Activated CD8-positive, alpha-beta T cell treated with anti-CD3 and anti-CD28 coated beads for 36 hours (primary cell): ENCODE results near the gene SNX32. TPM values are rescaled to one million over a fixed set of nuclear protein-coding genes. Genes with fewer than 3 reads are reported as not detected.
"Not testable (repeated sequence)": the region's sequence is repeated elsewhere in the genome, so short reads cannot be mapped to it uniquely, and the experiment has no call there.

Experiments
- ATAC-seq: fragments of 200-7000 bp; cut with Tn5 transposase; one replicate; pipeline ENCODE4 v1.10.0; 2021; ENCODE audit warnings: mild to moderate bottlenecking, moderate library complexity
- CTCF ChIA-PET: fragments of 350-600 bp; sonication (Branson Sonifier 250); formaldehyde crosslinking; loops from one replicate; lab custom pipeline; 2021; ENCODE audit warnings: antibody characterized with exemption; lab: Charles Lee
- POLR2A ChIA-PET: fragments of 350-600 bp; sonication (Branson Sonifier 250); formaldehyde crosslinking; loops from one replicate; lab custom pipeline; 2021; ENCODE audit warnings: antibody characterized with exemption; lab: Charles Lee
- DNase-seq: peaks from one replicate; pipeline ENCODE4 v3.0.0-alpha.2; 2020
- H3K27ac Mint-ChIP-seq: one replicate; pipeline ENCODE4 v1.8.0; 2021; ENCODE audit warnings: mild to moderate bottlenecking, mixed read lengths
- H3K27me3 Mint-ChIP-seq: one replicate; pipeline ENCODE4 v1.8.0; 2021; ENCODE audit warnings: mixed read lengths
- H3K36me3 Mint-ChIP-seq: one replicate; pipeline ENCODE4 v1.8.0; 2021; ENCODE audit warnings: low read depth, mixed read lengths
- H3K4me1 Mint-ChIP-seq: one replicate; pipeline ENCODE4 v1.8.0; 2021; ENCODE audit warnings: low read depth, mixed read lengths
- H3K4me3 Mint-ChIP-seq: one replicate; pipeline ENCODE4 v1.8.0; 2021; ENCODE audit warnings: mild to moderate bottlenecking, moderate library complexity, mixed read lengths
- H3K9me3 Mint-ChIP-seq: one replicate; pipeline ENCODE4 v1.8.0; 2021; ENCODE audit warnings: mixed read lengths
- intact Hi-C: fragments of 100-400 bp; cut with micrococcal nuclease; formaldehyde crosslinking; loops from one replicate; pipeline ENCODE4 v1.10.0; 2022
- total RNA-seq, 2 experiments: library from RNA; stranded (reverse); gene quantifications; one replicate each; pipeline ENCODE4 v1.2.3, GENCODE V29; 2021
- TF ChIP-seq, protein P1 (sequence below): fragments of 200-600 bp; IDR thresholded peaks from one replicate; pipeline ENCODE4 v1.8.0; 2022; ENCODE audit warnings: antibody characterized with exemption, mild to moderate bottlenecking

The SNX32 gene
- total RNA-seq, 2 experiments from 2014 or later, result 1.6 to 2.1 TPM

- no peaks in the 10 kb centered on the region for H3K27me3 Mint-ChIP-seq
- CTCF ChIA-PET, result interaction anchor here (0.7 to 2.0 kb wide), 6 partner anchors 7 to 132 kb away, joined by 3 to 4 read pairs (median 4); partner anchors contain the start of genes AP5B1, FIBP and KAT5
- no peaks in the 10 kb centered on the region for H3K36me3 Mint-ChIP-seq
- H3K4me1 Mint-ChIP-seq, result no peaks in the 10 kb centered on the region
- ATAC-seq (no peak), DNase-seq (no peak)
- H3K4me3 Mint-ChIP-seq, result no peak overlapping the region
- POLR2A ChIA-PET, result interaction anchor here (0.7 to 1.0 kb wide), 3 partner anchors 8 to 64 kb away, joined by 3 to 9 read pairs (median 3); no protein-coding TSS in a partner anchor
- intact Hi-C loops, result no loop called here
- no peaks in the 10 kb centered on the region for H3K9me3 Mint-ChIP-seq
- no peak overlapping the region for H3K27ac Mint-ChIP-seq
- TF ChIP-seq, protein P1, sequence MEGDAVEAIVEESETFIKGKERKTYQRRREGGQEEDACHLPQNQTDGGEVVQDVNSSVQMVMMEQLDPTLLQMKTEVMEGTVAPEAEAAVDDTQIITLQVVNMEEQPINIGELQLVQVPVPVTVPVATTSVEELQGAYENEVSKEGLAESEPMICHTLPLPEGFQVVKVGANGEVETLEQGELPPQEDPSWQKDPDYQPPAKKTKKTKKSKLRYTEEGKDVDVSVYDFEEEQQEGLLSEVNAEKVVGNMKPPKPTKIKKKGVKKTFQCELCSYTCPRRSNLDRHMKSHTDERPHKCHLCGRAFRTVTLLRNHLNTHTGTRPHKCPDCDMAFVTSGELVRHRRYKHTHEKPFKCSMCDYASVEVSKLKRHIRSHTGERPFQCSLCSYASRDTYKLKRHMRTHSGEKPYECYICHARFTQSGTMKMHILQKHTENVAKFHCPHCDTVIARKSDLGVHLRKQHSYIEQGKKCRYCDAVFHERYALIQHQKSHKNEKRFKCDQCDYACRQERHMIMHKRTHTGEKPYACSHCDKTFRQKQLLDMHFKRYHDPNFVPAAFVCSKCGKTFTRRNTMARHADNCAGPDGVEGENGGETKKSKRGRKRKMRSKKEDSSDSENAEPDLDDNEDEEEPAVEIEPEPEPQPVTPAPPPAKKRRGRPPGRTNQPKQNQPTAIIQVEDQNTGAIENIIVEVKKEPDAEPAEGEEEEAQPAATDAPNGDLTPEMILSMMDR, result no peak
These were observed 10.0 kb downstream of the SNX32 start for GRCh38 chr11:65843811-65844210.

GRCh38 chr11:65844231-65844872 is 10.6 kb downstream of the SNX32 start:
- no peaks in the 10 kb centered on the region for H3K27me3 Mint-ChIP-seq
- intact Hi-C loops, result no loop called here
- H3K4me3 Mint-ChIP-seq, result no peak overlapping the region
- no peak overlapping the region for H3K27ac Mint-ChIP-seq
- no peak for DNase-seq
- no peaks in the 10 kb centered on the region for H3K36me3 Mint-ChIP-seq
- H3K4me1 Mint-ChIP-seq, result no peaks in the 10 kb centered on the region
- no peaks in the 10 kb centered on the region for H3K9me3 Mint-ChIP-seq
- POLR2A ChIA-PET, result interaction anchor here (0.8 to 0.9 kb wide), 2 partner anchors 16 to 247 kb away, joined by 3 read pairs; no protein-coding TSS in a partner anchor
- no peak for ATAC-seq
- TF ChIP-seq, protein P1, result no peak
- CTCF ChIA-PET, result interaction anchor here (0.7 to 2.0 kb wide), 3 partner anchors 40 to 133 kb away, joined by 3 to 4 read pairs (median 4); partner anchors contain the start of genes AP5B1 and KAT5

GRCh38 chr11:65847746-65848145 is 14.0 kb downstream of the SNX32 start:
- Mint-ChIP-seq H3K27ac (no peak overlapping the region), H3K36me3 (peaks cover 17% of the 10 kb centered on the region), H3K4me1 (no peaks in the 10 kb centered on the region), H3K27me3 (no peaks in the 10 kb centered on the region), H3K4me3 (no peak overlapping the region), H3K9me3 (peaks cover 3% of the 10 kb centered on the region)
- ATAC-seq (no peak), DNase-seq (no peak)
- intact Hi-C loops, result no loop called here
- TF ChIP-seq, protein P1, result no peak
- POLR2A ChIA-PET, result interaction anchor here (2.0 to 29.8 kb wide), 2 partner anchors 9 to 42 kb away, joined by 6 to 560 read pairs; partner anchors contain the start of genes CCDC85B, CTSW, FIBP and FOSL1
- CTCF ChIA-PET, result interaction anchor here (1.0 to 1.8 kb wide), 3 partner anchors 11 to 68 kb away, joined by 3 to 8 read pairs (median 4); partner anchors contain the start of gene CCDC85B

- H3K27ac Mint-ChIP-seq, intact Hi-C loops, H3K27me3 Mint-ChIP-seq, ATAC-seq, H3K4me1 Mint-ChIP-seq, DNase-seq, H3K4me3 Mint-ChIP-seq, H3K9me3 Mint-ChIP-seq: not testable (repeated sequence)
- peaks cover 27% of the 10 kb centered on the region for H3K36me3 Mint-ChIP-seq
- ChIA-PET POLR2A (interaction anchor here (1.2 to 29.8 kb wide), 5 partner anchors 11 to 41 kb away, joined by 3 to 560 read pairs (median 13); partner anchors contain the start of genes CCDC85B, CTSW, FIBP and FOSL1), CTCF (interaction anchor here (1.8 to 5.1 kb wide), 5 partner anchors 11 to 69 kb away, joined by 6 to 47 read pairs (median 8); partner anchors contain the start of genes CCDC85B, FIBP and SNX32)
These were observed 14.9 kb downstream of the SNX32 start for GRCh38 chr11:65848693-65849092.

DNA sequence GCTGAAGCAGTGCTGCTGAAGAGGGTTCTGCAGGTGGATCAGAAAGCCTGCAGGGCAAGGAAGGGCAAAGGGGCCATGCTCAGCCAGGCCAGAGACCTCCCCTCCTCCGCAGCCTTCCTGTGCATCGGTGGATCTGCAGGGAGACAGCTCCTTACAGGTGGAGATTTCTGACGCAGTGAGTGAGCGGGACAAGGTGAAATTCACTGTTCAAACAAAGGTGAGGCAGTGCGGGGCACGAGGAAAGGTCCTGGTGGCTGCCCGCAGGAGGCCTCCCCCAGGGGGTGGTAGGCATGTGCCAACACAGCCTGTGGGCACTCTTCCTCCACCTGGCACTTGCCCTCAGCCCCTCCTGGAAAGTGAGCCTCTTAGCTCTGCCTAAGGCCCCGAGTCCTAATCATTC is 15.6 kb downstream of the SNX32 start:
- Mint-ChIP-seq H3K27me3 (no peaks in the 10 kb centered on the region), H3K9me3 (peaks cover 3% of the 10 kb centered on the region), H3K4me1 (peaks cover 9% of the 10 kb centered on the region), H3K4me3 (no peak overlapping the region), H3K36me3 (peaks cover 33% of the 10 kb centered on the region), H3K27ac (no peak overlapping the region)
- DNase-seq (no peak), ATAC-seq (no peak)
- POLR2A ChIA-PET, result interaction anchor here (1.2 to 29.8 kb wide), 5 partner anchors 10 to 40 kb away, joined by 3 to 560 read pairs (median 13); partner anchors contain the start of genes CCDC85B, CTSW, FIBP and FOSL1
- CTCF ChIA-PET, result interaction anchor here (1.8 to 5.1 kb wide), 5 partner anchors 11 to 70 kb away, joined by 6 to 47 read pairs (median 8); partner anchors contain the start of genes CCDC85B, FIBP and SNX32
- TF ChIP-seq, protein P1, result no peak
- intact Hi-C loops, result no loop called here
